GM21515 (cell line): ENCODE results near the gene TMEM119.

Source experiments
- ATAC-seq: cut with Tn5 transposase; IDR thresholded peaks from one replicate; pipeline ENCODE4 v1.9.1; 2021; ENCODE audit not compliant: unreplicated experiment

Gene TMEM119

GRCh38 chr12:108618079-108618952, 20.4 kb upstream of the TMEM119 start:
- ATAC-seq = peak; percentile 41

DNA sequence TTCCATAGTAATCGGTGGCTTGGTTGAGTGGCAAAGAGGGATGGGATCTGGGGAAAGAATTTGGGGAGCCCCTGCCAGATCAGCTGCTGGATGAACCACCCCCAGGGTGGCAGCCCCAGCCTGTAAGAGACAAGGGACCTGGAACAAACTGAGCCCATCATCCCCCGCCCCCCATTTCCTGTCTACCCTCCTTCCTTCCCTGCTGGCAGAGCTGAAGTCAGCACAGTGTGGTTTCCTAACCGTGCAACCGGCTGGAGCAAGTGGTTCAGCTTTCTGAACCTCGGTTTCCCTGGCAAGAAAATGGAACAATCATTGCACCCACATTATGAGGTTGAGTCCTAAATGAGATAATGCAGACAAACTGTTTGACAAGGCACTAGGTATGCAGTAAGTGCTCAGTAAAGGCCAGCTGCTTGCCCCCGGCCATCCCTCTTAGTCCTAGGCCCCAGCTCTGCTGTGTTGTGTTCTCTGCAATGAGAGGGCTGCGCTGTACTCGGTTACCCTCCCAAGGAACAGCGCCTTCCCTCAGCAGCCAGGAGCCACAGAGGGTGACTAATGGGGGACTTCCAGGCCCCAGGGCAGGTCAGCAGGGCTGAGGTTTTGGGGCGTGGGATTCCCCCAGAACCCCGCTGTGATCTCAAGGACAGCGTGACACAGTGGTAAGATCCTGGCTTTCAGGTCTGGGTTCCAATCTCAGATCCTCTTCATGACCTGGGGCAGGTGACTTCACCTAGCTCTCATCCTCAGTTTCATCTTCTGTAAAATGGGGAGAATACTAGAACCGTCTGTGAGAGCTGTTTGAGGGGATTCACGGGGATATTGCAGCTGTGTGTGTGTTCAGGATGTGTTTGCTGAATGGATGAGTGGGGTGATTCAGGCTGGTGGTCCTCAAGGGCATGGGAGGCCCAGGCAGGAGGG, 19.3 kb upstream of the TMEM119 start:
- peak; percentile 69 for ATAC-seq

DNA sequence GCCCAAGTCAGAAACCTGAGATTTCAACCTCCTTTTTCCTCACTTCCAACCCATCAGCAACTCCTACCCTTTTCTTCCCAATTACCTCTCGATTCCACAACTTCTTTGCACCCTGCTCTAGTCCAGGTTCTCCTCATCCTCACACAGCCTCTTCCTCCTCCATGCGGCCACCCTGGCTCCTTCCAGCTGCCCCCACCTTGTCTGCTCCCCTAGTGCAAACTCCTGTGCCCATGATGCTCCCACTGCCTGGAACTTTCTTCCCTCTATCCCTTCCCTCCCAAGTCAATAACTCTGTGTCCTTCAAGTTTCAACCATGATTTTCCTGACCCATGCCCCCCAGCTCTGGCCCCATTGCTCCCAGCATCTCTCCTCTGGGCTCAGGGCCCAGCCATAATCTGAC, 18.5 kb upstream of the TMEM119 start:
- no peak for ATAC-seq

- ATAC-seq = no peak
Measured at GRCh38 chr12:108615918-108616317, 18.0 kb upstream of the TMEM119 start.

DNA sequence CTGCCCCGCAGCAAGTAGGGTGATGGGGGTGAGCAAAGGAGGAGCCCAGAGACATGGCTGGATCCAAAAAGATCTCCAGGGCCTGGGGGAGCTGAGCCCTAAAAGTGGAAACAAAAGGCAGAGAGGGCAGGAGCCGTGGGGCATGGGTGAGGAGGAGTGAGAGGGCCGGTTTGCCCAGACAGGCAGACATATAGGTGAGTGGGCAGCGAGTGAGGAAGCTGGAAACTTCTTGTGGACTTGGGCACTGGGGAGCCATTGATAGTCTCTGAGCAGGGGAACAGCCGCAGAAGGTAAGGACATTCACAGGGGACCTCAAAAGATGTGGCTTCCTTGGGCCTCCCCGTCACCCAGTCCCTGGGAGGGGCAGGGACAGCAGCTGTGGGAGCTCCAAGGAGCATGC, 16.8 kb upstream of the TMEM119 start:
- ATAC-seq = no peak

DNA sequence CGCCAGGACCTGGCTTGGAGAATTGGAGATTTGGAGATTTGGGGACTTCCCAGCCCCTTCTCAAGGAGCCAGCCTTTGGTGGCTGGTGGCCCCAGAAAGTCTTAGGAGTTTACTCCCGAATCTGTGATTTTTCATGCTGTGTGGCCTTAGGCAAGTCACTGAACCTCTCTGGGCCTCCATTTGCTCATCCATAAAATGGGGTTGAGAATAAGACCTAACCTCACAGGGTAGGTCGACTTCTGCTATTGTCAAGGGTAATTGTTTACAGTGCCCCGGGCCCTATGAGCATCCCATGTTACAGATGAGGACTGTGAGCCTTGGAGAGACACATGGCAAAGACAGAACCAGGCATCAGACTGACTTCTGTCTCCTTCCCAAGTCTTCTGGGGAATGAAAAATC, 16.2 kb upstream of the TMEM119 start:
- ATAC-seq = no peak

GRCh38 chr12:108613548-108613947, 15.7 kb upstream of the TMEM119 start:
- no peak for ATAC-seq

- no peak for ATAC-seq
Measured at GRCh38 chr12:108612788-108613282, 15.0 kb upstream of the TMEM119 start.

- no peak for ATAC-seq
Measured at GRCh38 chr12:108611884-108612415, 14.1 kb upstream of the TMEM119 start.

- ATAC-seq = no peak
Measured at GRCh38 chr12:108610856-108611605, 13.1 kb upstream of the TMEM119 start.

GRCh38 chr12:108610336-108610815, 12.5 kb upstream of the TMEM119 start:
- no peak for ATAC-seq

DNA sequence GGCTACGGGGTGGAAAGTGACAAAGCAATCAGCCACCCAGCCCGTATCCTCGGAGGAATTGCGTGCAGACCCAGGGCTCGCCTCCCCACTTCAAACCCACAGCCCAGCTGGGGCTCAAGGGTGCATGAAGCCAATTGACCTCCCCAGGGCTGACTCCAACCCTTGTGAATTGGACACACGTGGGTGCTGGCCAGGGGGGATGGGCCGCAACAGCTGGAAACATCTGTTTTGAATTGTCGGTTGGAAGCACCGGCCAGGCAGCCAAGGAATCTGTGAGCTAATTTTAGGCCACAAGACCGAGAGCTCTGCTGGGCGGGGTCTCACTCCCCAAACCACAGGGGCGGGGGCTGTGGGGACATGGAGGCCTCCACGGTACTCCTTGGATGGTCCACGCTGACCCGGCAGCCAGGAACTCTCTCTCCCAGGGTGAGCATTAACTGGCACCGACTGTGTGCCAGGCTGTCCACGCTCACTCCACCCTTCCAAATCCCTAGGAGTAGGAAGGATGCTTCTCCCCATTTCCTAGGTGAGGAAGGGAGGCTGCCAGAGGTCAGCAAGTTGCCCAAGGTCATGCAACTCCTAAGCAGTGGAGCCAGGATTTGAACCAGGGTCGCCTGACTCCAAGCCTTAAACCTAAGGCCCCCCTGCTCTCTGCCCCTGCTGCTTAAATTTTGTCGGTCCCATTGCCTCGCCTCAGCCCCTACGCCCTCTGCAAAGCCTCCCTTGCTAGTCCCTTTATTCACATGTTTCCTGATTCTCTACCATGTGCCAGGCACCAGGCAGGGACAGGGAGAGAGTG, 11.9 kb upstream of the TMEM119 start:
- no peak for ATAC-seq

DNA sequence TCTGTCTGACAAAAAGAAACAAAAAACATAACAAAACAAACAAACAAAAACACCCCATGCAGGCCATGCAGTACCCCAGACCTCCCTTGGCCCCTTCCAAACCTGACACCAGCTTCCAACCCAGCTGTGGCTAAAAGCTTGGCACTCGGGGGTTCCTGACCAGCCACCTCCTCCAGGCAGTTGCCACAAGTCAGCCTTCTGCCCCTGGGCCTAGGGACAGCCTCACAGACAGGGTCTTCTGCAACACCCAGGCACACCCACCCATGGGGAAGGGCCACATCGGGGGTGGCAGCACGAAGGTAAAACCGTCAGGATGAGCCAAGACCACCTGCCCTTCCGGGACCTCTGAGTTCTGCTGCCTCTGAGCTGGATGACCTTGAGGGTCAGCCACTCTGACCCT, 10.7 kb upstream of the TMEM119 start:
- ATAC-seq = no peak

DNA sequence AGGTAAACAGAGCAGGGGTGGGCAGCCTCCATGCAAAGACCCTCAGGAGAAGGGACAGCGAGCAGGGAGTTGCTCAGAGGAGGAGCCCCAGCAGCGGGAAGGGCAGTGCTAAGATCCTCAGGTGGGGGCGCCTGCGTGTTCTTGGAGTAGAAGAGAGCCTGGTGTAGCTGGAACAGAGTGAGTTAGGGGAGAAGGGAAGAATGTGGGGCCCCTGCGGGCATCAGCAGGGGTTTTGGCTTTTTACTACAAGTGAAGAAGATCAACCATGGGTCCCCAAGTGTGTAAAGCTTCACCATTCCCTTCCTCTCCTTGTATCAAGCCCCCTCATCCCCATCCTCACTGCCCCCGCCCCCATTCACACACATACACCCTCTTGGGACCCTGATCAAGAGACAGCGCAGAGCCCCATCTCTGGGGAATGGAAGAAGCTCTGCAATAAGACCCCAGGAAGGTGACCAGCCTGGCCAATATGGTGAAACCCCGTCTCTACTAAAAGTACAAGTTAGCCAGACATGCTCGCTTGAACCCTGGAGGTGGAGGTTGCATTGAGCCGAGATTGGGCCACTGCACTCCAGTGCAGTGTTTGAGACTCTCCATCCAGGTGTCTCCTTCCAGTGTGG, 10.2 kb upstream of the TMEM119 start:
- no peak for ATAC-seq

DNA sequence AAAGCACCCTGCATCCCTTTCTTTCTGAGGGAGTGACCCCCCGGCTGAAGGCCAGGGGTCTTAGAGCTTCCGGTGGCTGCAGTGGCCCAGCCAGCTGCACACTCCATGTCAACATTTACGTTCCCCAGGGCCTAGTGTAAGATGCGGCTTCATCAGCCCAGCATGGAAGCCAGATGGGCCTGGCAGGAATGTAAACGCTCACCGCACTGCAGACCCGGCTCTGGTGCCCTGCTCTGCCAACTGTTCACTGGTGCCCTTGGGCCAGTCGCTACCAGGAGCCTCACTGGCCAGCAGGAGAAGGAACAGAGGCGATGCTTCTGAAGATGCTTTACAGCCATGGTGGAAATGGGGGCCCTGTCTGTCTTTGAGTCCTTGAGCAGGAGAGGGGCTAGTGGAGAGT, 8.6 kb upstream of the TMEM119 start:
- no peak for ATAC-seq

GRCh38 chr12:108605690-108606406, 8.0 kb upstream of the TMEM119 start:
- ATAC-seq = no peak

- ATAC-seq = no peak
Measured at GRCh38 chr12:108605000-108605689, 7.3 kb upstream of the TMEM119 start.
